Measurements from ENCODE around the gene RAD51B.

DNA sequence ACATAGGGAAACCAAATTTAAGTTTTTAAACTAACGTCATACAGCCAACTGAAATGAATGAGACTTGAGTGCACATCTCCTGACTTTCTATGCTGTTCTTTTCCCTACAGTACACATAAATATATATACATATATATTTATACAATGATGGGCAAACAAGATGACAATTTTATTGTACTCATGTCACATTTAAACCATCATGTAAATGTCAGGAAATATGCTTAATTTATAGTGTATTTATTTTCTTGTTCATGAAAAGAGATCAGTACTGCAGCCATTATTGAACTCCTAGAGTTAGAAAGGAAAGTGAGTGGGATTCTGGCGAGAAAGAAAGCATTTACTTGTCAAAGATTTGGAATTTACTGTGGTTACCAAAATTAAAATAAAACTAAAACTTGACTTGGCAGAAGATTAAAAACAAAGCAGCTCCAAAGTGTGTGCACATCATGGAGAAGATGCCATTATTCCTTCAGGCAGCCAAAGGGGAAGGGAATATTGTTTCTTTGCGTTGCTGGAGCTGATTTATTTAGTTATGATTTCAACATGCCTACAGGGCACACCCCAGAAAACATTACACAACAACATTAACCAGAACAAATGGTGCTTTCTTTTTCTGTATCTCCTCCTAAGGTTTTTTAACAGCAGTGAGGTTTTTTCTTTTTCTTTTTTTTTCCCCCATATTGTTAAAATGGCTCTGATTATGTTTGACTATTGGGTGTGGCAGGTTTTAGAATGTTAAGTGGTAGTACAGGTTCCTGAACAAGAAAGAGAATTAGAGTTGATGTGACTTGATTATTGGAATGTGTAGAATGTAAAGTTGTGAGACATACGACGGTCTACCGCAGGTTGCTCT, 144.6 kb downstream of the RAD51B start:
- TF ChIP-seq, protein P1, sequence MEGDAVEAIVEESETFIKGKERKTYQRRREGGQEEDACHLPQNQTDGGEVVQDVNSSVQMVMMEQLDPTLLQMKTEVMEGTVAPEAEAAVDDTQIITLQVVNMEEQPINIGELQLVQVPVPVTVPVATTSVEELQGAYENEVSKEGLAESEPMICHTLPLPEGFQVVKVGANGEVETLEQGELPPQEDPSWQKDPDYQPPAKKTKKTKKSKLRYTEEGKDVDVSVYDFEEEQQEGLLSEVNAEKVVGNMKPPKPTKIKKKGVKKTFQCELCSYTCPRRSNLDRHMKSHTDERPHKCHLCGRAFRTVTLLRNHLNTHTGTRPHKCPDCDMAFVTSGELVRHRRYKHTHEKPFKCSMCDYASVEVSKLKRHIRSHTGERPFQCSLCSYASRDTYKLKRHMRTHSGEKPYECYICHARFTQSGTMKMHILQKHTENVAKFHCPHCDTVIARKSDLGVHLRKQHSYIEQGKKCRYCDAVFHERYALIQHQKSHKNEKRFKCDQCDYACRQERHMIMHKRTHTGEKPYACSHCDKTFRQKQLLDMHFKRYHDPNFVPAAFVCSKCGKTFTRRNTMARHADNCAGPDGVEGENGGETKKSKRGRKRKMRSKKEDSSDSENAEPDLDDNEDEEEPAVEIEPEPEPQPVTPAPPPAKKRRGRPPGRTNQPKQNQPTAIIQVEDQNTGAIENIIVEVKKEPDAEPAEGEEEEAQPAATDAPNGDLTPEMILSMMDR (IDR thresholded peaks at IDR 0.05): no peak
- no peak for TF ChIP-seq POLR2A (IDR thresholded peaks at IDR 0.05)
